ENCODE results near the gene VAV2.

Gene VAV2

DNA sequence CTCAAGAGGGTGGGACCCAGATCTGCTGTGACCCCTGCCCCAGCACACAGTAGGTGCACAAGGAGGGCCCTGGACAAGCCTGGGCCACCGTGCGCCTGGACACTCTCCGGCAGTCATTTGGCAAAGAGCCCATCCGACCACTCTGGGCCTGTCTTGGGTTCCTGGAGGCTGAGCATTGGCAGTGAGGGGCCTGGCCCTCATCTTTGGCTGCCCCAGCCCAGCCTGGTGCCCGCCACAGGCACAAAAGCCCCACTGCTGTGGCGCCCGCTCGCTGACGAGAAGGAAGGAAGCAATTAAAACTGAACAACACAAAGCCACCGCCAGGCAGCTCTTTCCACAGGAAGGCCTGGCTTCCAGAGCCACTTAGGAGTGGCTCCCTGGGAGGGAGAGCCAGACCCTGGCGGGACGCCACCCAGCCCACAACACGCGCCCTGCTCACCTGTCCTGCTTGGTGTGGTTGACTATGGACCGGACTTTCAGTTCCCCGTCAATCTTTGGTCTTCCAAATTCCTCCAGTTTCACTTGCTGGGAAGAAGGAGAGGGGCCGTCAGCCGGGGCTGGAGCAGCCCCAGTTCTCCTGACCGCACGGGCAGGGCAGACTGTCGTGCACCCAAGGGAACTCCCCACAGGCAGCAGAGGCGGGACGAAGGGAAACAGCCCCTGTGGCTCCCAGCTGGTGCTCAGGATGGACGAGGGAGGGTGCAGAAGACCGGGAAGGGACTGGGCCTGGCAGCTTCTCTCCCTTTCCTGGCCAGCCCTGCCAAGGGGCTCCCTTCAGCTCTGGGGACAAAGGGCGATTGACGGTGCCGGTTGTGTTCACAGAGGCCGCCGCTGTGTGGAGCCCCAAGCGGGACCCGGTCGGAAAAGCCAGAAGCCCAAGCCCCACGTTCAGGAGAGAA lies 203.1 kb downstream of the VAV2 start:
- no peak for TF ChIP-seq Cebpa-rat (IDR thresholded peaks at IDR 0.05)
- no peaks in the 10 kb centered on the region for H3K9me3 ChIP-seq (replicated peaks in 1 of 11)
- peak overlapping the region in 6 of 11 experiments; percentile 0 to 57 (median 32); a peak in 11 of 22 replicates for H3K27ac ChIP-seq
- peak overlapping the region in 1 of 10 experiments; percentile 25; a peak in 1 of 20 replicates for H3K4me3 ChIP-seq
- peak overlapping the region; percentile 79 to 99 (median 94) for H3K4me2 ChIP-seq
- H3K9ac ChIP-seq: peak overlapping the region; percentile 14 to 58 (median 49); a peak in 16 of 22 replicates
- H4K20me1 ChIP-seq: peaks cover 0 to 53% (median 31%) of the 10 kb centered on the region in 11 experiments; a peak in 17 of 22 replicates
- peaks cover 0 to 7% (median 0%) of the 10 kb centered on the region in 11 experiments; a peak in 7 of 22 replicates for H3K27me3 ChIP-seq
- H3K4me1 ChIP-seq: peaks cover 67 to 84% (median 78%) of the 10 kb centered on the region in 10 experiments
- H3K36me3 ChIP-seq: peaks cover 0 to 29% (median 8%) of the 10 kb centered on the region in 11 experiments; a peak in 12 of 22 replicates

GRCh38 chr9:133788045-133788818 lies 203.9 kb downstream of the VAV2 start:
- H3K4me1 ChIP-seq: peaks cover 59 to 84% (median 78%) of the 10 kb centered on the region in 10 experiments
- peak overlapping the region in 5 of 11 experiments; percentile 1 to 57 (median 39); a peak in 7 of 22 replicates for H3K27ac ChIP-seq
- no peak for TF ChIP-seq Cebpa-rat (IDR thresholded peaks at IDR 0.05)
- H3K4me3 ChIP-seq: no peak overlapping the region; a peak in 1 of 20 replicates
- H3K27me3 ChIP-seq: no peaks in the 10 kb centered on the region
- peak overlapping the region; percentile 79 to 99 (median 94) for H3K4me2 ChIP-seq
- peak overlapping the region in 9 of 11 experiments; percentile 14 to 58 (median 49); a peak in 13 of 22 replicates for H3K9ac ChIP-seq
- H4K20me1 ChIP-seq: peaks cover 0 to 48% (median 23%) of the 10 kb centered on the region in 11 experiments; a peak in 16 of 22 replicates
- H3K9me3 ChIP-seq (replicated peaks in 1 of 11): no peaks in the 10 kb centered on the region
- peaks cover 0 to 29% (median 8%) of the 10 kb centered on the region in 11 experiments; a peak in 12 of 22 replicates for H3K36me3 ChIP-seq

GRCh38 chr9:133787754-133788025 lies 204.4 kb downstream of the VAV2 start:
- Histone ChIP-seq H3K9me3 (replicated peaks in 1 of 11) (no peaks in the 10 kb centered on the region), H3K27ac (peak overlapping the region in 2 of 11 experiments; percentile 78 to 84; a peak in 3 of 22 replicates), H3K27me3 (no peaks in the 10 kb centered on the region), H3K9ac (peak overlapping the region in 2 of 11 experiments; percentile 8 to 26; a peak in 3 of 22 replicates), H4K20me1 (peaks cover 0 to 47% (median 23%) of the 10 kb centered on the region in 11 experiments; a peak in 16 of 22 replicates), H3K4me3 (no peak overlapping the region; a peak in 1 of 20 replicates), H3K4me2 (peak overlapping the region; percentile 79 to 99 (median 94)), H3K36me3 (peaks cover 0 to 29% (median 8%) of the 10 kb centered on the region in 11 experiments; a peak in 12 of 22 replicates), H3K4me1 (peaks cover 54 to 84% (median 77%) of the 10 kb centered on the region in 10 experiments)
- TF ChIP-seq Cebpa-rat (IDR thresholded peaks at IDR 0.05): no peak

- H3K27me3 ChIP-seq: no peaks in the 10 kb centered on the region
- H3K4me2 ChIP-seq: peak overlapping the region; percentile 79 to 99 (median 94)
- H4K20me1 ChIP-seq: peaks cover 0 to 47% (median 25%) of the 10 kb centered on the region in 11 experiments; a peak in 16 of 22 replicates
- H3K9me3 ChIP-seq (replicated peaks in 1 of 11): no peaks in the 10 kb centered on the region
- peak overlapping the region; percentile 16 to 49 (median 32); a peak in 13 of 20 replicates for H3K4me3 ChIP-seq
- peak overlapping the region in 10 of 11 experiments; percentile 44 to 87 (median 74); a peak in 19 of 22 replicates for H3K27ac ChIP-seq
- no peak for TF ChIP-seq Cebpa-rat (IDR thresholded peaks at IDR 0.05)
- H3K36me3 ChIP-seq: peaks cover 0 to 29% (median 8%) of the 10 kb centered on the region in 11 experiments; a peak in 12 of 22 replicates
- H3K4me1 ChIP-seq: peaks cover 53 to 88% (median 81%) of the 10 kb centered on the region in 10 experiments
- peak overlapping the region; percentile 26 to 78 (median 62); a peak in 20 of 22 replicates for H3K9ac ChIP-seq
Observed at GRCh38 chr9:133786907-133787753, 205.0 kb downstream of the VAV2 start.

- Histone ChIP-seq H3K27me3 (no peaks in the 10 kb centered on the region), H3K4me1 (peaks cover 53 to 89% (median 81%) of the 10 kb centered on the region in 10 experiments), H3K9ac (peak overlapping the region; percentile 26 to 78 (median 62); a peak in 20 of 22 replicates), H3K9me3 (replicated peaks in 1 of 11) (no peaks in the 10 kb centered on the region), H3K36me3 (peaks cover 0 to 24% (median 8%) of the 10 kb centered on the region in 11 experiments; a peak in 13 of 22 replicates), H4K20me1 (peaks cover 0 to 47% (median 25%) of the 10 kb centered on the region in 11 experiments; a peak in 16 of 22 replicates), H3K4me2 (peak overlapping the region; percentile 79 to 99 (median 94)), H3K4me3 (peak overlapping the region; percentile 16 to 49 (median 32); a peak in 12 of 20 replicates), H3K27ac (peak overlapping the region in 10 of 11 experiments; percentile 44 to 87 (median 74); a peak in 19 of 22 replicates)
- no peak for TF ChIP-seq Cebpa-rat (IDR thresholded peaks at IDR 0.05)
Observed at GRCh38 chr9:133786371-133786753, 205.8 kb downstream of the VAV2 start.

DNA sequence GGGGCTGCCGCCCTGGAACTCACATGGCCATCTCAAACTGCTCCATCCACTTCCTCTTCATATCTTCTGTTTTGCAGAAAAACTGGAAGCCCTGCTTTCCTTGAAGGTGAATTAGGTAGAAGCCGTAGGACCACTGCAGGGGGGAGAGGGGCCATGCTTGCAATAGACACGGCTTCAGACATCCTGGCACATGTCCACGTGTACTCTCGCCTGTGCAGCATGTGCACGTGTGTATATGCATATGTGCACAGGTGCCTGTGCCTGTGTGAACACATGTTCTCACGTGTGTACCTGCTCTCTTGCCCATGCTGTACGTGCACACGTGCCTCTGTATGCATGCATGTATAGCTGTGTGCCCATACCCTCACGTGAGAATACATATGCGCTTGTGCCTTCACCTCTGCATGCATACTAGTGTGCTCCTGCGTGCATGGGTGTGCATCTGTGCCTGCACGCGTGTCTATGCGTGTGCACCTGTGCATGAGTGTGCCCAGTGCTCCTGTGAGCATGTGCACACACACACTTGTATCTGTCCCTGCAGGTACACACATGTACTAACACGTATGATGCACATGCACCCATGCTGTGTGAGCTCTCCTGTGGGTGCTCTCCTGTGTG lies 206.3 kb downstream of the VAV2 start:
- Histone ChIP-seq H3K27me3 (no peaks in the 10 kb centered on the region), H3K36me3 (peaks cover 0 to 24% (median 6%) of the 10 kb centered on the region in 11 experiments; a peak in 14 of 22 replicates), H3K4me2 (peak overlapping the region; percentile 79 to 99 (median 94)), H3K9me3 (replicated peaks in 1 of 11) (no peaks in the 10 kb centered on the region), H4K20me1 (peaks cover 0 to 49% (median 25%) of the 10 kb centered on the region in 11 experiments; a peak in 16 of 22 replicates), H3K4me3 (peak overlapping the region in 3 of 10 experiments; percentile 40 to 49 (median 49); a peak in 2 of 20 replicates), H3K4me1 (peaks cover 53 to 94% (median 83%) of the 10 kb centered on the region in 10 experiments), H3K9ac (peak overlapping the region in 2 of 11 experiments; percentile 55 to 68; a peak in 1 of 22 replicates), H3K27ac (no peak overlapping the region; a peak in 1 of 22 replicates)
- TF ChIP-seq Cebpa-rat (IDR thresholded peaks at IDR 0.05): no peak
